Calu3 (cell line): ENCODE results near the gene CENPX. TPM values are rescaled to one million over a fixed set of nuclear protein-coding genes. Genes with fewer than 3 reads are reported as not detected.

ENCODE experiments used
- BruUV-seq: library from RNA; stranded (reverse); fragments of 400-500 nt; replicated peaks from 2 replicates; lab custom pipeline; 2021; lab: Mats Ljungman, UMichigan
- CTCF ChIA-PET: fragments of 300-600 bp; sonication (Branson Sonifier 250); formaldehyde crosslinking; loops from one replicate; lab custom pipeline; 2022; ENCODE audit warnings: antibody characterized with exemption; lab: Charles Lee
- DNase-seq: peaks from one replicate; pipeline ENCODE4 v3.0.0; 2022
- H3K27ac Mint-ChIP-seq: one replicate; pipeline ENCODE4 v1.8.0; 2022; ENCODE audit warnings: mixed read lengths; ENCODE audit not compliant: unreplicated experiment
- H3K27me3 Mint-ChIP-seq: one replicate; pipeline ENCODE4 v1.8.0; 2022; ENCODE audit warnings: mixed read lengths; ENCODE audit not compliant: unreplicated experiment
- H3K36me3 Mint-ChIP-seq: one replicate; pipeline ENCODE4 v1.8.0; 2022; ENCODE audit warnings: mild to moderate bottlenecking, moderate library complexity, mixed read lengths; ENCODE audit not compliant: insufficient read depth, unreplicated experiment
- H3K4me1 Mint-ChIP-seq: one replicate; pipeline ENCODE4 v1.8.0; 2022; ENCODE audit warnings: mild to moderate bottlenecking, low read depth, mixed read lengths; ENCODE audit not compliant: unreplicated experiment
- H3K4me3 Mint-ChIP-seq: one replicate; pipeline ENCODE4 v1.8.0; 2022; ENCODE audit warnings: mild to moderate bottlenecking, low read depth, moderate library complexity, mixed read lengths; ENCODE audit not compliant: unreplicated experiment
- H3K9me3 Mint-ChIP-seq: one replicate; pipeline ENCODE4 v1.8.0; 2022; ENCODE audit warnings: low read depth, mixed read lengths; ENCODE audit not compliant: unreplicated experiment
- CTCF ChIP-seq: fragments of 200-600 bp; IDR thresholded peaks from one replicate; pipeline ENCODE4 v1.8.0; 2022; ENCODE audit warnings: antibody characterized with exemption; ENCODE audit not compliant: unreplicated experiment
- intact Hi-C: fragments of 100-400 bp; cut with micrococcal nuclease; formaldehyde crosslinking; loops from one replicate; pipeline ENCODE4 v1.10.0; 2022; ENCODE audit not compliant: unreplicated experiment
- total RNA-seq: library from RNA; stranded (reverse); gene quantifications from 2 replicates; pipeline ENCODE4 v1.2.3, GENCODE V29; 2022

The CENPX gene
- total RNA-seq, 1 experiment from 2014 or later = 86.9 TPM

- CTCF ChIA-PET = no interaction called here
- Mint-ChIP-seq H3K4me1 (no peaks in the 10 kb centered on the region), H3K36me3 (peaks cover 20% of the 10 kb centered on the region), H3K9me3 (no peaks in the 10 kb centered on the region), H3K27ac (no peak overlapping the region), H3K4me3 (no peak overlapping the region), H3K27me3 (no peaks in the 10 kb centered on the region)
- intact Hi-C loops = no loop called here
- BruUV-seq = no TSS peak
- no peak for DNase-seq
- no peak for TF ChIP-seq CTCF
Observed at GRCh38 chr17:81998212-81998611, 24.5 kb downstream of the CENPX start.

- no peaks in the 10 kb centered on the region for H3K9me3 Mint-ChIP-seq
- no peaks in the 10 kb centered on the region for H3K27me3 Mint-ChIP-seq
- no peak for DNase-seq
- H3K36me3 Mint-ChIP-seq = peaks cover 20% of the 10 kb centered on the region
- BruUV-seq = no TSS peak
- TF ChIP-seq CTCF = no peak
- no peak overlapping the region for H3K4me3 Mint-ChIP-seq
- CTCF ChIA-PET = interaction anchor here (0.6 kb wide), 1 partner anchor 546 kb away, joined by 4 read pairs; no protein-coding TSS in a partner anchor
- H3K27ac Mint-ChIP-seq = no peak overlapping the region
- intact Hi-C loops = no loop called here
- H3K4me1 Mint-ChIP-seq = no peaks in the 10 kb centered on the region
Observed at GRCh38 chr17:81996757-81997441, 25.8 kb downstream of the CENPX start.

- H3K27me3 Mint-ChIP-seq = no peaks in the 10 kb centered on the region
- intact Hi-C loops = no loop called here
- peaks cover 6% of the 10 kb centered on the region for H3K4me1 Mint-ChIP-seq
- DNase-seq = no peak
- no peak overlapping the region for H3K27ac Mint-ChIP-seq
- no peak for TF ChIP-seq CTCF
- peaks cover 20% of the 10 kb centered on the region for H3K36me3 Mint-ChIP-seq
- BruUV-seq = no TSS peak
- H3K9me3 Mint-ChIP-seq = no peaks in the 10 kb centered on the region
- CTCF ChIA-PET = no interaction called here
- H3K4me3 Mint-ChIP-seq = no peak overlapping the region
Observed at GRCh38 chr17:81996232-81996756, 26.4 kb downstream of the CENPX start.

DNA sequence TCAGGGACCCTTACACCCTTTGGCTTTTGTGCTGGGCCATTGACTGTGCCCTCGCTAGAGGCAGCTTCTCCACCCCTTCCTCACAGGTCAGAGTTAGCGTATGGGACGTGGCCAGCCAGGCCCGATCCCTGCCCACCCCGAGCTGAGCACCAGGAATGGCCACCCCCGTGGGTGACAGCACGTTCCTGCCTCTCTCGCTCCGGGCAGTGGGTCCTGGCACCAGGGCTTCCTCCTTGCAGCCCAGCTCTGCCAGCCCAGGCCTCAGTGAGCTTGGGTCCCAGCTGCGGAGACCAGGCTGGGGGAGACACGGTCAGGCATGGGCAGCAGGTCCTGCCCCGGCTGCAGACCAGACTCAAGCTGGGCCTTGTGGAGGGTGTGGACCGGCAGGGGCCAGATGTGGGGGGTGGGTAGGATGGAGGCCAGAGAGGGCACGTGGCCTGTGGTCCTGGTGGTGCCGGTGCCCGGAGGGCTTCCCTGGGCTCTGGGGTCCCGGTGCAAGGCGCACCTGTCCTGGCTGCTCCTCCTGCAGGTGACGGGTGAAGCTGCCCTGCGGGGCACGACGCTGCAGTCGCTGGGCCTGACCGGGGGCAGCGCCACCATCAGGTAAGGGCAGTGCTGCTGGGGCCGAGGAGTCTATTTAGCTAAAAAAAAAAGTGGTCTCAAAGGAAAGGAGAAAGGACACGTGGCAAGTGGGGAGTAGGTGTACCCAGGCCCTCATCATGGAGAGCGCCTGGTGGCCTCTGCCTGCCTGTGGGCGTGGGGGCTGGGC lies 27.0 kb downstream of the CENPX start:
- H3K36me3 Mint-ChIP-seq = peaks cover 20% of the 10 kb centered on the region
- intact Hi-C loops = no loop called here
- CTCF ChIA-PET = interaction anchor here (1.1 kb wide), 1 partner anchor 8 kb away, joined by 3 read pairs; no protein-coding TSS in a partner anchor
- no peaks in the 10 kb centered on the region for H3K9me3 Mint-ChIP-seq
- no peak for DNase-seq
- H3K4me1 Mint-ChIP-seq = peaks cover 12% of the 10 kb centered on the region
- no peak for TF ChIP-seq CTCF
- no peaks in the 10 kb centered on the region for H3K27me3 Mint-ChIP-seq
- BruUV-seq = no TSS peak
- H3K27ac Mint-ChIP-seq = no peak overlapping the region
- H3K4me3 Mint-ChIP-seq = no peak overlapping the region
